Measurements from ENCODE around the gene TBX4. TPM values are rescaled to one million over a fixed set of nuclear protein-coding genes. Genes with fewer than 3 reads are reported as not detected.

Gene TBX4
- total and polyA plus RNA-seq, 2 experiments from 2014 or later, result not detected

GRCh38 chr17:61411261-61412142 lies 40.7 kb upstream of the TBX4 start:
- H3K36me3 ChIP-seq (ENCODE audit: insufficient read depth), result no peaks in the 10 kb centered on the region
- H3K4me1 Mint-ChIP-seq, result peaks cover 24% of the 10 kb centered on the region
- ATAC-seq, result peak; percentile 16
- H3K4me1 ChIP-seq (ENCODE audit: insufficient read depth), result peaks cover 20% of the 10 kb centered on the region; the same call in 1 of the 2 replicates
- peaks cover 97% of the 10 kb centered on the region for H3K27me3 ChIP-seq (ENCODE audit: insufficient read depth)
- peak overlapping the region; percentile 96 for H2AFZ ChIP-seq
- no peaks in the 10 kb centered on the region for H3K79me2 ChIP-seq (replicated peaks; ENCODE audit: insufficient read depth)
- 0 out of 2 replicates have a peak, but pooled peaks cover 2% of the 10 kb centered on the region for H3F3A ChIP-seq (replicated peaks; ENCODE audit: low read depth)
- no peaks in the 10 kb centered on the region for H3K9me2 ChIP-seq (ENCODE audit: insufficient read depth)
- peak; percentile 40 for TF ChIP-seq CTCF (conservative IDR thresholded peaks at IDR 0.05; ENCODE audit: low read depth in 2 of 2)
- peak; percentile 60 for TF ChIP-seq EZH2 (IDR thresholded peaks at IDR 0.05; ENCODE audit: low read depth, unreplicated experiment)
- no peak for TF ChIP-seq EZH2phosphoT487 (IDR thresholded peaks at IDR 0.05; ENCODE audit: unreplicated experiment)
- peaks cover 15% of the 10 kb centered on the region; the same call in 1 of the 2 replicates for H4K20me1 ChIP-seq (replicated peaks; ENCODE audit: insufficient read depth)
- no peaks in the 10 kb centered on the region; the same call in 2 of the 3 replicates for H3K36me3 Mint-ChIP-seq (ENCODE audit: low read depth)
- peaks cover 90% of the 10 kb centered on the region for H3K27me3 Mint-ChIP-seq (ENCODE audit: insufficient read depth, low read depth, poor library complexity)
- peak overlapping the region; percentile 77 for H3K4me3 ChIP-seq
- H3K4me3 Mint-ChIP-seq, result peak overlapping the region; percentile 72
- peak overlapping the region; percentile 93 for H3K4me2 ChIP-seq
- DNase-seq (ENCODE audit: low spot score), result peak; percentile 71
- H3K9me3 Mint-ChIP-seq, result no peaks in the 10 kb centered on the region
- H3K27ac Mint-ChIP-seq, result no peak overlapping the region
- H3K27ac ChIP-seq (ENCODE audit: low read depth), result no peak overlapping the region

- Mint-ChIP-seq H3K4me1 (peaks cover 24% of the 10 kb centered on the region), H3K27ac (no peak overlapping the region), H3K27me3 (ENCODE audit: insufficient read depth, low read depth, poor library complexity) (peaks cover 89% of the 10 kb centered on the region), H3K36me3 (ENCODE audit: low read depth) (no peaks in the 10 kb centered on the region; the same call in 2 of the 3 replicates), H3K4me3 (peak overlapping the region; percentile 64; the same call in 2 of the 3 replicates), H3K9me3 (no peaks in the 10 kb centered on the region)
- Histone ChIP-seq H3F3A (replicated peaks; ENCODE audit: low read depth) (0 out of 2 replicates have a peak, but pooled peaks cover 2% of the 10 kb centered on the region), H3K27me3 (ENCODE audit: insufficient read depth) (peaks cover 95% of the 10 kb centered on the region), H3K4me2 (peak overlapping the region; percentile 93), H3K9me2 (ENCODE audit: insufficient read depth) (no peaks in the 10 kb centered on the region), H3K36me3 (ENCODE audit: insufficient read depth) (no peaks in the 10 kb centered on the region), H2AFZ (peak overlapping the region; percentile 96), H3K27ac (ENCODE audit: low read depth) (no peak overlapping the region), H3K4me1 (ENCODE audit: insufficient read depth) (peaks cover 20% of the 10 kb centered on the region; the same call in 1 of the 2 replicates), H3K4me3 (peak overlapping the region; percentile 77), H4K20me1 (replicated peaks; ENCODE audit: insufficient read depth) (peaks cover 12% of the 10 kb centered on the region; the same call in 1 of the 2 replicates), H3K79me2 (replicated peaks; ENCODE audit: insufficient read depth) (no peaks in the 10 kb centered on the region)
- peak; percentile 55 for ATAC-seq
- peak; percentile 78 for DNase-seq (ENCODE audit: low spot score)
- TF ChIP-seq NANOG (IDR thresholded peaks at IDR 0.05; ENCODE audit: borderline replicate concordance), result 0 out of 2 replicates have a peak, but pooled peaks have one; percentile 14
- no peak for TF ChIP-seq ZNF331 (CRISPR knock-in tag; IDR thresholded peaks at IDR 0.05; ENCODE audit: low read depth)
- TF ChIP-seq POLR2AphosphoS5 (IDR thresholded peaks at IDR 0.05; ENCODE audit: low read depth), result no peak
- TF ChIP-seq EZH2 (IDR thresholded peaks at IDR 0.05; ENCODE audit: low read depth, unreplicated experiment), result peak; percentile 17
- no peak for TF ChIP-seq JUNB (IDR thresholded peaks at IDR 0.05; ENCODE audit: unreplicated experiment)
- peak; percentile 87 to 92 for TF ChIP-seq CTCF (conservative IDR thresholded peaks at IDR 0.05; ENCODE audit: low read depth in 2 of 2)
Measured at GRCh38 chr17:61412143-61412859, 39.9 kb upstream of the TBX4 start.

All from GM23338 (cell line).